ENCODE measurements around the gene SLC39A7.
A peak's percentile ranks its signal among the peaks of the same experiment; 100 is the strongest.

Gene SLC39A7

DNA sequence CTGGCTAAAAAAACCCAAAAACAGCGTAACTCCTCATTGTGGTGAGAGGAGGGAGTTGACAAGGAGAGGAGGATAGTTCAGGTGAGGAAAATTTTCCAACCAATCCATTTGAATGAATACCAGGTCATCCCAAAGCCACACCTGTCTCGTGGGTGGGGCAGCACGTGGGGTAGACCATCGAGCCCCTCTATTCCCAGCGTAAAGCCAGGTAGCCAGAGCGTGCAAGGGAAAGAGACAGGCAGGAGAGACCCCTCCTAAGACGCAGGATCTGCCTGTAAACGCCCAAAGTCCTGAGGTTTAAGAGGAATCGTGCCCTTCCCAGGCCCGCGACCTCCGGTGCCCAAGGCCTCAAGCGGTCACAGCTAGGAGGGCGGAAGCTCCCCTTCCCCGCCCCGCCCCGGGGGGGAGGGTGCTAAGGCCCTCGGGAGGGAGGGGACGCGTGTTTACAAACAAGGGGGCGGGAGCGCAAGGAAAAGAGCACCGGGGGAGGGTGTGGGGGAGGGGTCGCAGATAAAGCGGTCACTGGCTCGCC, 914 bp upstream of the SLC39A7 start:
- H3K4ac ChIP-seq (ENCODE audit: low read depth, low read length): no peak overlapping the region
- no peak overlapping the region for H2BK120ac ChIP-seq (ENCODE audit: low read depth, low read length)
- no peak overlapping the region for H4K5ac ChIP-seq (ENCODE audit: low read length)
- H3K36me3 ChIP-seq (ENCODE audit: control insufficient read depth, insufficient read depth, low read length): peaks cover 14% of the 10 kb centered on the region
- no peak overlapping the region for H2BK15ac ChIP-seq (replicated peaks; ENCODE audit: low read depth)
- peaks cover 21% of the 10 kb centered on the region for H3K79me2 ChIP-seq (ENCODE audit: control insufficient read depth, insufficient read depth, low read length)
- DNase-seq: peak; percentile 95
- peaks cover 10% of the 10 kb centered on the region for H3K4me1 ChIP-seq (ENCODE audit: control insufficient read depth, low read depth, low read length)
- peak overlapping the region; percentile 69 for H3K18ac ChIP-seq (ENCODE audit: low read length)
- H3K79me1 ChIP-seq (ENCODE audit: low read length): peaks cover 20% of the 10 kb centered on the region
- peak overlapping the region; percentile 99 for H3K56ac ChIP-seq (ENCODE audit: low read length)
- H3K4me3 ChIP-seq (ENCODE audit: low read length): peak overlapping the region; percentile 87
- peak overlapping the region; percentile 94 for H3K27ac ChIP-seq (ENCODE audit: low read depth, low read length)
- peak overlapping the region; percentile 80 for H2BK5ac ChIP-seq (ENCODE audit: low read length)
- no peak overlapping the region for H2AK5ac ChIP-seq (ENCODE audit: low read length)
- peak overlapping the region; percentile 99 for H3K9ac ChIP-seq (ENCODE audit: low read length)
- no peaks in the 10 kb centered on the region for H3K27me3 ChIP-seq (ENCODE audit: insufficient read depth, low read length, poor library complexity)
- H3K23ac ChIP-seq (ENCODE audit: low read length): no peak overlapping the region
- no peak overlapping the region for H4K8ac ChIP-seq (ENCODE audit: low read depth, low read length)
- no CpG with 5 or more reads among the region's 26 CpGs for WGBS (ENCODE audit: extremely low coverage, insufficient coverage, low lambda C conversion rate)
- peak overlapping the region; percentile 88 for H3K4me2 ChIP-seq (ENCODE audit: low read length)

GRCh38 chr6:33201147-33201545, 479 bp downstream of the SLC39A7 start:
- no peak overlapping the region for H2BK120ac ChIP-seq (ENCODE audit: low read depth, low read length)
- H4K5ac ChIP-seq (ENCODE audit: low read length): peak overlapping the region; percentile 30
- no peaks in the 10 kb centered on the region for H3K27me3 ChIP-seq (ENCODE audit: insufficient read depth, low read length, poor library complexity)
- no CpG with 5 or more reads among the region's 14 CpGs for WGBS (ENCODE audit: extremely low coverage, insufficient coverage, low lambda C conversion rate)
- H3K18ac ChIP-seq (ENCODE audit: low read length): peak overlapping the region; percentile 24
- no peak overlapping the region for H2BK15ac ChIP-seq (replicated peaks; ENCODE audit: low read depth)
- H3K4me2 ChIP-seq (ENCODE audit: low read length): peak overlapping the region; percentile 99
- peak overlapping the region; percentile 81 for H3K23ac ChIP-seq (ENCODE audit: low read length)
- no peak overlapping the region for H3K4ac ChIP-seq (ENCODE audit: low read depth, low read length)
- peak overlapping the region; percentile 100 for H2AK5ac ChIP-seq (ENCODE audit: low read length)
- peak overlapping the region; percentile 99 for H3K9ac ChIP-seq (ENCODE audit: low read length)
- peak overlapping the region; percentile 88 for H2BK5ac ChIP-seq (ENCODE audit: low read length)
- peaks cover 21% of the 10 kb centered on the region for H3K79me2 ChIP-seq (ENCODE audit: control insufficient read depth, insufficient read depth, low read length)
- H3K79me1 ChIP-seq (ENCODE audit: low read length): peaks cover 20% of the 10 kb centered on the region
- H4K8ac ChIP-seq (ENCODE audit: low read depth, low read length): no peak overlapping the region
- H3K4me3 ChIP-seq (ENCODE audit: low read length): peak overlapping the region; percentile 99
- peaks cover 12% of the 10 kb centered on the region for H3K4me1 ChIP-seq (ENCODE audit: control insufficient read depth, low read depth, low read length)
- peak overlapping the region; percentile 99 for H3K56ac ChIP-seq (ENCODE audit: low read length)
- peak overlapping the region; percentile 48 for H3K27ac ChIP-seq (ENCODE audit: low read depth, low read length)
- H3K36me3 ChIP-seq (ENCODE audit: control insufficient read depth, insufficient read depth, low read length): peaks cover 12% of the 10 kb centered on the region
- no peak for DNase-seq

GRCh38 chr6:33201935-33202334, 1.3 kb downstream of the SLC39A7 start:
- no CpG with 5 or more reads among the region's 6 CpGs for WGBS (ENCODE audit: extremely low coverage, insufficient coverage, low lambda C conversion rate)
- H3K27me3 ChIP-seq (ENCODE audit: insufficient read depth, low read length, poor library complexity): no peaks in the 10 kb centered on the region
- no peak overlapping the region for H4K8ac ChIP-seq (ENCODE audit: low read depth, low read length)
- no peak overlapping the region for H2AK5ac ChIP-seq (ENCODE audit: low read length)
- H3K18ac ChIP-seq (ENCODE audit: low read length): no peak overlapping the region
- no peak for DNase-seq
- H3K4ac ChIP-seq (ENCODE audit: low read depth, low read length): no peak overlapping the region
- H3K9ac ChIP-seq (ENCODE audit: low read length): peak overlapping the region; percentile 99
- H4K5ac ChIP-seq (ENCODE audit: low read length): no peak overlapping the region
- H2BK120ac ChIP-seq (ENCODE audit: low read depth, low read length): no peak overlapping the region
- no peak overlapping the region for H3K23ac ChIP-seq (ENCODE audit: low read length)
- H3K4me2 ChIP-seq (ENCODE audit: low read length): peak overlapping the region; percentile 99
- peaks cover 20% of the 10 kb centered on the region for H3K79me1 ChIP-seq (ENCODE audit: low read length)
- peaks cover 21% of the 10 kb centered on the region for H3K79me2 ChIP-seq (ENCODE audit: control insufficient read depth, insufficient read depth, low read length)
- peaks cover 12% of the 10 kb centered on the region for H3K4me1 ChIP-seq (ENCODE audit: control insufficient read depth, low read depth, low read length)
- H2BK5ac ChIP-seq (ENCODE audit: low read length): no peak overlapping the region
- peak overlapping the region; percentile 99 for H3K56ac ChIP-seq (ENCODE audit: low read length)
- no peak overlapping the region for H2BK15ac ChIP-seq (replicated peaks; ENCODE audit: low read depth)
- H3K36me3 ChIP-seq (ENCODE audit: control insufficient read depth, insufficient read depth, low read length): peaks cover 12% of the 10 kb centered on the region
- H3K27ac ChIP-seq (ENCODE audit: low read depth, low read length): no peak overlapping the region
- H3K4me3 ChIP-seq (ENCODE audit: low read length): peak overlapping the region; percentile 99

DNA sequence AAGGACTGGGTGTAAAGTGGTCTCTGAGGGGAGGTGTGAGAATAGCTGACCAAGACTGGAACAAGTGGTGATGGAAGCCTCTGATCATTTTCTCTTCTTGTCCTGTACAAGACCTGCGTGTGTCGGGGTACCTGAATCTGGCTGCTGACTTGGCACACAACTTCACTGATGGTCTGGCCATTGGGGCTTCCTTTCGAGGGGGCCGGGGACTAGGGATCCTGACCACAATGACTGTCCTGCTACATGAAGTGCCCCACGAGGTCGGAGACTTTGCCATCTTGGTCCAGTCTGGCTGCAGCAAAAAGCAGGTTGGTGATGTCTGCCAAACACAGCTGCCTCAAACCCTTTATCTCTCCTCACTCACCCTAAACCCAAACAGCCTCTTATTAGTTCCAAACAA, 2.1 kb downstream of the SLC39A7 start:
- Histone ChIP-seq H3K9ac (ENCODE audit: low read length) (no peak overlapping the region), H4K5ac (ENCODE audit: low read length) (no peak overlapping the region), H3K4me2 (ENCODE audit: low read length) (no peak overlapping the region), H3K23ac (ENCODE audit: low read length) (no peak overlapping the region), H3K79me1 (ENCODE audit: low read length) (peaks cover 20% of the 10 kb centered on the region), H3K4me1 (ENCODE audit: control insufficient read depth, low read depth, low read length) (peaks cover 12% of the 10 kb centered on the region), H2BK15ac (replicated peaks; ENCODE audit: low read depth) (no peak overlapping the region), H3K56ac (ENCODE audit: low read length) (no peak overlapping the region), H3K4me3 (ENCODE audit: low read length) (no peak overlapping the region), H3K79me2 (ENCODE audit: control insufficient read depth, insufficient read depth, low read length) (peaks cover 21% of the 10 kb centered on the region), H2BK120ac (ENCODE audit: low read depth, low read length) (no peak overlapping the region), H4K8ac (ENCODE audit: low read depth, low read length) (no peak overlapping the region), H2AK5ac (ENCODE audit: low read length) (no peak overlapping the region), H2BK5ac (ENCODE audit: low read length) (no peak overlapping the region), H3K27ac (ENCODE audit: low read depth, low read length) (no peak overlapping the region), H3K18ac (ENCODE audit: low read length) (no peak overlapping the region), H3K36me3 (ENCODE audit: control insufficient read depth, insufficient read depth, low read length) (peaks cover 12% of the 10 kb centered on the region), H3K27me3 (ENCODE audit: insufficient read depth, low read length, poor library complexity) (no peaks in the 10 kb centered on the region), H3K4ac (ENCODE audit: low read depth, low read length) (no peak overlapping the region)
- WGBS (ENCODE audit: extremely low coverage, insufficient coverage, low lambda C conversion rate): no CpG with 5 or more reads among the region's 6 CpGs
- DNase-seq: no peak

GRCh38 chr6:33203443-33204164, 2.9 kb downstream of the SLC39A7 start:
- Histone ChIP-seq H3K79me2 (ENCODE audit: control insufficient read depth, insufficient read depth, low read length) (peaks cover 21% of the 10 kb centered on the region), H3K27me3 (ENCODE audit: insufficient read depth, low read length, poor library complexity) (no peaks in the 10 kb centered on the region), H3K4ac (ENCODE audit: low read depth, low read length) (no peak overlapping the region), H3K36me3 (ENCODE audit: control insufficient read depth, insufficient read depth, low read length) (peaks cover 12% of the 10 kb centered on the region), H2BK15ac (replicated peaks; ENCODE audit: low read depth) (no peak overlapping the region), H4K5ac (ENCODE audit: low read length) (no peak overlapping the region), H2AK5ac (ENCODE audit: low read length) (no peak overlapping the region), H3K4me1 (ENCODE audit: control insufficient read depth, low read depth, low read length) (peaks cover 12% of the 10 kb centered on the region), H4K8ac (ENCODE audit: low read depth, low read length) (no peak overlapping the region), H3K79me1 (ENCODE audit: low read length) (peaks cover 20% of the 10 kb centered on the region), H3K9ac (ENCODE audit: low read length) (no peak overlapping the region), H3K4me2 (ENCODE audit: low read length) (no peak overlapping the region), H3K4me3 (ENCODE audit: low read length) (no peak overlapping the region), H3K27ac (ENCODE audit: low read depth, low read length) (no peak overlapping the region), H3K18ac (ENCODE audit: low read length) (no peak overlapping the region), H2BK120ac (ENCODE audit: low read depth, low read length) (no peak overlapping the region), H3K56ac (ENCODE audit: low read length) (no peak overlapping the region), H3K23ac (ENCODE audit: low read length) (no peak overlapping the region), H2BK5ac (ENCODE audit: low read length) (no peak overlapping the region)
- DNase-seq: no peak
- WGBS (ENCODE audit: extremely low coverage, insufficient coverage, low lambda C conversion rate): no CpG with 5 or more reads among the region's 7 CpGs

- no peak overlapping the region for H4K8ac ChIP-seq (ENCODE audit: low read depth, low read length)
- DNase-seq: no peak
- H3K23ac ChIP-seq (ENCODE audit: low read length): no peak overlapping the region
- H4K5ac ChIP-seq (ENCODE audit: low read length): no peak overlapping the region
- no peak overlapping the region for H3K4me3 ChIP-seq (ENCODE audit: low read length)
- no peak overlapping the region for H3K27ac ChIP-seq (ENCODE audit: low read depth, low read length)
- H3K79me2 ChIP-seq (ENCODE audit: control insufficient read depth, insufficient read depth, low read length): peaks cover 21% of the 10 kb centered on the region
- H2AK5ac ChIP-seq (ENCODE audit: low read length): no peak overlapping the region
- no peak overlapping the region for H3K4ac ChIP-seq (ENCODE audit: low read depth, low read length)
- no peak overlapping the region for H2BK5ac ChIP-seq (ENCODE audit: low read length)
- H3K79me1 ChIP-seq (ENCODE audit: low read length): peaks cover 23% of the 10 kb centered on the region
- no peak overlapping the region for H3K4me2 ChIP-seq (ENCODE audit: low read length)
- no CpG with 5 or more reads among the region's 4 CpGs for WGBS (ENCODE audit: extremely low coverage, insufficient coverage, low lambda C conversion rate)
- peaks cover 15% of the 10 kb centered on the region for H3K4me1 ChIP-seq (ENCODE audit: control insufficient read depth, low read depth, low read length)
- no peak overlapping the region for H3K18ac ChIP-seq (ENCODE audit: low read length)
- no peak overlapping the region for H3K9ac ChIP-seq (ENCODE audit: low read length)
- H2BK15ac ChIP-seq (replicated peaks; ENCODE audit: low read depth): no peak overlapping the region
- H3K36me3 ChIP-seq (ENCODE audit: control insufficient read depth, insufficient read depth, low read length): peaks cover 12% of the 10 kb centered on the region
- H3K27me3 ChIP-seq (ENCODE audit: insufficient read depth, low read length, poor library complexity): no peaks in the 10 kb centered on the region
- H2BK120ac ChIP-seq (ENCODE audit: low read depth, low read length): no peak overlapping the region
- H3K56ac ChIP-seq (ENCODE audit: low read length): no peak overlapping the region
Observed at GRCh38 chr6:33204165-33204414, 3.4 kb downstream of the SLC39A7 start.
